MV-4-11 (cell line): ENCODE measurements around the gene MGST1.

ENCODE experiments used
- DNase-seq: peaks from one replicate; lab custom pipeline; 2025; lab: John Stamatoyannopoulos, UW

MGST1 gene, protein sequence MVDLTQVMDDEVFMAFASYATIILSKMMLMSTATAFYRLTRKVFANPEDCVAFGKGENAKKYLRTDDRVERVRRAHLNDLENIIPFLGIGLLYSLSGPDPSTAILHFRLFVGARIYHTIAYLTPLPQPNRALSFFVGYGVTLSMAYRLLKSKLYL

DNA sequence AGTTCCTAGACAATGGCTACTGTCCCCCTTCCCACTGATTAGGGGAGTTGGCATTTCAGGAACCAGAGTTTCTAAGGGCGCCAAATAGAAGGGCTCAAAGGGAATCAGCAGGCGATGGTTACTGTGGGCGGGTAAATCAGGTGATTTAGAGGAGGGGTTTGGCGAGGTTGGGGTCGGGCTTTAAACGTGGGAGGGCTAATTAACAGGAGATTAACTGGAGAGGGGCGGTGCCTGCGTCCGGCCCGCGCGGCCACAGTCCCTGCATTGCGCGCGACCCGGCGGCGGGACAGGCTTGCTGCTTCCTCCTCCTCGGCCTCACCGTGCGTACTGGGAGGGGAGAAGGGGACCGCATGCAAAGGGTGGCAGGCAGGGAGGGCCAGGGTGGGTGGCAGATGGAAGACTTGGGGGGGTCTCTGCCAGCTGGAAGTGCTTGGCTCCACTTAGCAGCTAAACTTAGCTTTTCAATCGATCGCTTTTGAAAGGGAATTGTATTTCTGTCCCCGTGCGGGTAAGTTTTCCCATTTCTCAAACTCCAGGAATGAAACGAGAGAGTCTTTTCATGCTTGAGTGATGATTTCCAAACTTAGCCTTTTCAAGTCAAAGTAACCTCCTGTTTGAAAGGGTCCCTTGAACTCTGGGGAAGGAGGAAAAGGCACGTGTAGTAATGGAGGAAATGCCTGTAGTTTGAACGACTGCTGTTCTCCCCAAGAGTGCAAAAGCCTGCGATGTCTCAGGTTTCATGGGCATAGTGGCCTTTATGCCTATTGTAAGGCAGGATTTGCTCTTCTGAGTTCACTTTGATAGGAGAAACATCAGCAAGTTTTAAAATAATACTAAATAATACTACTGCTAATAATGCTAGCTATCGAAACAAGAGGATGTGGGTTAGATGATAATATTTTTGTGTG lies at the start of gene MGST1:
Gene MGST1 (plus strand): TSS at position 255 of the 908 bp plus-strand sequence. CDS start 6,608 bp downstream, outside the sequence.
- DNase-seq = peak; percentile 52

GRCh38 chr12:16299403-16299802 lies 48.0 kb upstream of the MGST1 start:
- no peak for DNase-seq

DNA sequence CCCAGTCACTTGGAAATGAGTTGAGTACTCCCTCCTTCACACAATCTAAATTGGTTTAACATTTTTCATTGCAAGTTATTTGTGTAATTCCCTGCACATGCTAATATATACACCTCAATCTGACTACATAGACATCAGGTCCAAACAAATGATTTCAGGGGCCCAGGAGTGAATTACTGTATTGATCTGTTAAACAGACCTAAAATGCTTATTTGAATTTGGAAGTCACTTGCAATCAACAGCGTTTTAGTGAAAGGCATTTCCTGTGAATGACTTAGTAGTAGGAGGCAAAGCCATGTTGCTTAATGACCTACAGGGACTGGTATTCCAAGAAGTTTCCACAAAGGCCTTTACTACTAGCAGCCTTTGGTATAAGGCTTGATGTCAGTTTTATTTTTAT lies 47.3 kb upstream of the MGST1 start:
- no peak for DNase-seq

- no peak for DNase-seq
Measured at GRCh38 chr12:16300736-16301135, 46.7 kb upstream of the MGST1 start.

GRCh38 chr12:16303939-16304338 lies 43.5 kb upstream of the MGST1 start:
- DNase-seq = no peak

GRCh38 chr12:16307856-16308475 lies 39.5 kb upstream of the MGST1 start:
- DNase-seq = peak; percentile 53

DNA sequence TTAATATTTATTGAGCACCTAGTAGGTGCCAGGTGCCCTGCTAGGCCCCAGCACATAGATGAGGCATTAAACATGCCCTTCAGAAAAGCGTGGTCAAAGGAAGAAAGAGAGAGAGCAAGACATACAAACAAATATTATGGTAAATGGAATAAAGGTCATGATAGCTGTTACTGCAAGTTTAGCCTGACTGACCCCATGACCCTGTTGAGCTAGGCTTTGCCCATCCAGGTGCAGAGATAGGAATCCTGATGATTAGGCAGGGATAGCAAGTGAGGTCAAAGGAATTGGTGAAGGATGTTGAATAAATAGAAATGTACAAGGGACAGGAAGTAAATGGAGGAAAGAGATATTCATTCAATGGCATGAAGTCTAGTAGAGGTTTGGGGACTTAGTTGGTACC lies 36.5 kb upstream of the MGST1 start:
- no peak for DNase-seq

- DNase-seq = no peak
Measured at GRCh38 chr12:16323010-16323409, 24.4 kb upstream of the MGST1 start.

DNA sequence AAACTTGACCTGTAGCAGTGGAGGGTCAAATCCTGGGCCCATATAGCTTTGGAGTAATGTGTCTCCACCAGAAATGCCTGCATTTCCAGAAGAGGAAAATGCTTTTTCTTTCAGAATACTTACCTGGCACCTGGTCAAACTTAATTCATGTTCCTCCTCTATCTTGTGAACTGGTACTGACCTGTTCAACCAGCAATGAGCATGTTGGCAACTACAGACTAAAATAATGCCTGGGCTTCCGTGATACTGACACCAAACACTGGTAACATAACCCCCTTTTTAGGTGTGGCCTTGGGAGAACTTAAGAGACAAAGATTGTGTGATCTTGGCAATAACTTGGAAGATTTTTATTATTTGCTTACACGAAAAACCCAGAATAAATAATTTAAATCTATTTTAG lies 23.8 kb upstream of the MGST1 start:
- DNase-seq = no peak

DNA sequence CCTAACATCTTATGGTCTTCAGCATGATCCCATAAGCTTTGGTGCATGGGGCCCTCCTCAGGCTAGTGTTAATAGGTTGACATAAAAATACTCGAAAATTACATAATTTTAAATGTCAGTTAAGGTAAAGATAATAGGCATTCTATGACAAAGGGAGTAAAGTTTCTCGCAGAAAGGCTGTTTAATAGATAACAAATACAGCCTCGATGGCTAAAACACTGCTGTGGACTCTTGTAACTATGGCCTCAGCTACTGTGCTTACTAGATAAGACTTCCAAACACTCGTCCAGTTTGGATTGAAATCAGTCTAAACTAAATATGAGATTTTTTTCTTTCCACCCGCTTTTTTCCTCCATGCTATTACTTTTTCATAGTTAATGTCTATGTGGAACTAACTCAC lies 23.2 kb upstream of the MGST1 start:
- DNase-seq = no peak

GRCh38 chr12:16324772-16325171 lies 22.7 kb upstream of the MGST1 start:
- no peak for DNase-seq

- no peak for DNase-seq
Measured at GRCh38 chr12:16325426-16325825, 22.0 kb upstream of the MGST1 start.

DNA sequence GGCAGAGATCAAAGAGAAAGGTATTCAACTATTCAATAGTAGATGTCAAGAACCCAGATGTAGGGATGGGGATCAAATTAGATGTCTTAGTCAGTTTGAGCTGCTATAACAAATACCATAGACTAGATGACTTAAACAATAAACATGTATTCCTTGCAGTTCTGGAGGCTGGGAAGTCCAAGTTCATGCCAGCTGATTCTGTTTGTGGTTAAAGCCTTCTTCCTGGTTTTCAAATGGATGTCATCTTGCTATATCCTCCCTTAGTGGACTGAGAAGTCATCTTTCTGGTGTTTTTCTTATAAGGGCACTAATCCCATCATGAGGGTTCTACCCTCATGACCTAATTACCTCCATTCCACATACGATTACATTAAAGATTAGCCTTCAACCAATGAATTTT lies 19.5 kb upstream of the MGST1 start:
- no peak for DNase-seq

GRCh38 chr12:16329594-16329993 lies 17.9 kb upstream of the MGST1 start:
- no peak for DNase-seq

- no peak for DNase-seq
Measured at GRCh38 chr12:16330560-16330959, 16.9 kb upstream of the MGST1 start.

DNA sequence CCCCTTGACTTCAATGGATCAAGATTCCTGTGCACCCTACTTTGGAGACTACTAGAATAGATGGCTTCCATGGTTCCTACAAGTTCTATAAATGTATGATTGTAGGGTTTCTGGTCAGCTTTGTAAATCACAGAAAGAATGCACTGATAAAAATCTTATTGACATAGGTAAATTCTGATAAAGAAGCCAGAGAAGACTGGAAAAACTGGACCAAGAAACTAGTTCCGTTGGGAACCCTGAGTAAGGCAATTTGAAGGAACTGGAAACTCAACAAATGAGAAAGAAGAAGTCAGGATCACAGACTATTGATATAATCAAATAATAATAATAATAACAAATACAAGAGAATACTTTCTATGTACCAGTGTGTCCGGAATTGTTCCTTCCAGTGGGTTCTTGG lies 15.4 kb upstream of the MGST1 start:
- no peak for DNase-seq

DNA sequence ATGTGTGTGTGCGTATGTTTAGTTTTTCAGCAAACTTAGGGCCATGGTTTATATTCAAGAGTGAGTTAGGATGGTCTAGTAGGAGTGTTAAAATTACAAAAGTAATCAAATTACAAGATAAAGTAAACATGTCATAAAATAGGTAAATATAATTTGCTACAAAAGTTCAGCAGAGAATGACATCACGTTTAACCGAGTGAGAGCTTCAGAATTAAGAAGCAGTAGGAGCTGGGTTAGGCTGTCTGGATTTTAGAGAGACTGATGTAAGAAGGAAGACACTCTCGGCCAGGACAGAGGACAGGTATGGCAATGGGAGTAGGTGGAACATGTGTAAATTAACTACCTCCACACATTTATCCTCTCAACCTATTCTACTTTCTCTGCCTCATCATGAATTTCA lies 11.6 kb upstream of the MGST1 start:
- no peak for DNase-seq

GRCh38 chr12:16344269-16344668 lies 3.2 kb upstream of the MGST1 start:
- no peak for DNase-seq

- DNase-seq = no peak
Measured at GRCh38 chr12:16345105-16345504, 2.3 kb upstream of the MGST1 start.

DNA sequence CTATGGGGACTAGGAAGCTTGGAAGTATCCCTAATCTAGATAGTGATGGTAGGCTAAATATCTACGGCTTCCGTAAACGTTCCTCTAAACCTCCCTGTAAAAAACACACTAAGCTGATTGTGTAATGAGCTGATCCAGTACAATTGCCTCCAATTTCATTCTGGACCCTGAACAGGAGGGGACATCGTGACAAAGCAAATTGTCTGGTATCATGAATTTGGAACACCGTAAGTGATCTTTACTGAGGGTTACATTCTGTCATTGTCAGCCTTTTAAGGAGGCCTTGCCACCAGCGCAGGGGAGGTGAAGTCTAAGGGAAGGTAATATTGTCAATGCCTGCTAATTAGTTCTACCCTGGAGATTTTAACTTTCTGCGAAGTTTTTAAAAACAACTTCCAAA lies 487 bp upstream of the MGST1 start:
- no peak for DNase-seq

DNA sequence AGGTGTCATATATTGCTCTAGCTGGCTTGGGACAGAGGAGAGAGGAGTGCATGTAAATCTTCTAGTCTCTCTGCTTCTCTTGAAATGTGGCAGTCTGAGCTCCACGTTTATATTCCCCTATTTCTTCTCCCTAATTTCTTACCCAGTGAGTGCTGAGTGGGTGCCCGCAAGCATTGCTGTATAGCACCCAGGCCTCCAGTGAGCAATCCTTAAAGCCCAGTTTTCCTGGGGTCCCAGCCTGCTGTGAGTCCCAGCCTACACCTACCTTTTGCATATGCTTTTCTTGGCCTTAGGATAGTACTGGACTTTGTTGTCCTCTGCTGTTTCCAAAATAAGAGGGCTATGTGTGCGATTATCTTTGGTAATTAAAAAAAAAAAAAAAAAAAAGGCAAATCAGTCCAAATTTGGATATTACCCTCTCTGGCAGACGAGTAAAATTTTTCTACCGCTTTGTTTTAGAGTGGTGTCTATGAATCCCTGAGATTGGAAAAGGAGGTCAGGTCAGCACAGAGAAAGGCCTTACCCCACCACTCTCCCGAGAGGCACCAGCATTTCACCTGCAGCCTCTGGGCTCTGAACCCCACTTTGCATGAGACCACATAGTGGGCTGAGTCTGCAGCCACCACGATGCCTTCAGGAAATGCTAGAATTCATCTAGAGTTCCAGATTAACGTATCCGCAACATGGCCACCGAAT lies 1.1 kb downstream of the MGST1 start:
- DNase-seq = no peak

GRCh38 chr12:16349131-16349460 lies 1.7 kb downstream of the MGST1 start:
- DNase-seq = peak; percentile 80

DNA sequence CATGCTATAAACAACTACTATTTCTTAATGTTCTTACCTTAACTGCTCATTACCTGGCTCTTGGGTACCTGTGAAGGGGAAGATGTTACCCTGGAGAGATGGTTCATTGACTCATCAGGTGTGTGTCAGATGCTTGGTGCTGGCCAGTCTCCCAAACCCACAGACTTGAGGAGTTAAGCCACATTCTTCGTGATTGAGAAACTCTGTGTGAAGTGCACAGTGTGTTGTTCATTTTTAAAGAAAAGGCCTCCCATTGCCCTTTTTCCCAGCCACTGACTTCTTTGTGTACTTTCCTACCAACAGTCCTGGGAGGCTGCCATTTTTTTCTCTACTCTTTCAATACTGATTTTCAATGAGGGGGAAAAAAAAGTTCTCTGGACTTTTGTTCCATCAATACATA lies 3.2 kb downstream of the MGST1 start:
- peak; percentile 62 for DNase-seq
